ENCODE data around the gene EID2. TPM values are rescaled to one million over a fixed set of nuclear protein-coding genes. Genes with fewer than 3 reads are reported as not detected.

Gene EID2
- total and polyA plus RNA-seq, 10 of the 15 experiments (the other 5 are each of a cell fraction or from before 2014, with no cell fraction given): 1.6 to 11.4 (median 7.0) TPM

GRCh38 chr19:39515551-39516191 lies 24.3 kb downstream of the EID2 start:
- Histone ChIP-seq H3K79me2 (ENCODE audit: control insufficient read depth, insufficient read depth, low read length) (no peaks in the 10 kb centered on the region), H3K4me2 (ENCODE audit: control insufficient read depth, insufficient read depth) (peak overlapping the region; percentile 69), H3K4me1 (ENCODE audit: control insufficient read depth, insufficient read depth, low read length) (peaks cover 11% of the 10 kb centered on the region), H3K36me3 (ENCODE audit: control insufficient read depth in 2 of 2, insufficient read depth in 2 of 2, low read length in 1 of 2) (no peaks in the 10 kb centered on the region), H3K4me3 (peak overlapping the region; percentile 36; the same call in 1 of the 2 replicates), H2AFZ (ENCODE audit: control insufficient read depth, low read depth, low read length) (no peak overlapping the region), H3K27me3 (replicated peaks in 1 of 2; ENCODE audit: control insufficient read depth in 2 of 2, insufficient read depth in 2 of 2, low read length in 1 of 2) (peaks cover 9 to 22% of the 10 kb centered on the region in 2 experiments), H4K20me1 (ENCODE audit: control insufficient read depth, insufficient read depth) (no peaks in the 10 kb centered on the region), H3K9me3 (replicated peaks; ENCODE audit: control insufficient read depth, insufficient read depth, low read length) (no peaks in the 10 kb centered on the region), H3K27ac (ENCODE audit: control insufficient read depth, insufficient read depth) (no peak overlapping the region), H3K9ac (ENCODE audit: control insufficient read depth, insufficient read depth, low read length) (no peak overlapping the region)
- intact Hi-C loops (cut with micrococcal nuclease; ENCODE audit: unreplicated experiment) (no loop called here), in situ Hi-C loops (cut with MboI) (no loop called here)
- DNase-seq (ENCODE audit: low read depth, low spot score) (no peak), FAIRE-seq (no peak), ATAC-seq (no peak)
- TF ChIP-seq POLR2A (IDR thresholded peaks at IDR 0.05; ENCODE audit: low read depth, low read length) (no peak), SUZ12 (IDR thresholded peaks at IDR 0.05; ENCODE audit: unreplicated experiment) (peak; percentile 22)
- POLR2A ChIA-PET: interaction anchor here (0.5 kb wide), 1 partner anchor 886 kb away, joined by 5 read pairs; no protein-coding TSS in a partner anchor
- CTCF ChIA-PET: no interaction called here
- BruUV-seq (replicated peaks): no TSS peak
- RAD21 ChIA-PET (ENCODE audit: unreplicated experiment): no interaction called here
- SMC1A ChIA-PET (ENCODE audit: uncharacterized antibody, unreplicated experiment): no interaction called here
- WGBS (ENCODE audit: insufficient coverage, insufficient replicate concordance, low lambda C conversion rate, missing lambda C conversion rate): 26% methylated on average over 42 of the region's 44 CpGs

GRCh38 chr19:39514840-39515550 lies 25.0 kb downstream of the EID2 start, which contains the start of gene SELENOV:
Gene SELENOV (plus strand): TSS chr19:39515139. CDS start chr19:39515213, 74 bp downstream.
- in situ Hi-C loops (cut with MboI): no loop called here
- no peak within 1 kb of the TSS for H3K9ac ChIP-seq (ENCODE audit: control insufficient read depth, insufficient read depth, low read length)
- no peaks in the 10 kb centered on the region for H3K79me2 ChIP-seq (ENCODE audit: control insufficient read depth, insufficient read depth, low read length)
- WGBS (ENCODE audit: insufficient coverage, insufficient replicate concordance, low lambda C conversion rate, missing lambda C conversion rate): 17% methylated on average over 49 of the region's 56 CpGs
- no peak within 1 kb of the TSS; the same call in 1 of the 2 replicates for H2AFZ ChIP-seq (ENCODE audit: control insufficient read depth, low read depth, low read length)
- peaks cover 9 to 22% of the 10 kb centered on the region in 2 experiments for H3K27me3 ChIP-seq (replicated peaks in 1 of 2; ENCODE audit: control insufficient read depth in 2 of 2, insufficient read depth in 2 of 2, low read length in 1 of 2)
- H3K27ac ChIP-seq (ENCODE audit: control insufficient read depth, insufficient read depth): no peak within 1 kb of the TSS
- ATAC-seq (peak; percentile 34), FAIRE-seq (no peak), DNase-seq (ENCODE audit: low read depth, low spot score) (no peak)
- no peaks in the 10 kb centered on the region for H4K20me1 ChIP-seq (ENCODE audit: control insufficient read depth, insufficient read depth)
- intact Hi-C loops (cut with micrococcal nuclease; ENCODE audit: unreplicated experiment): no loop called here
- RAD21 ChIA-PET (ENCODE audit: unreplicated experiment): no interaction called here
- H3K4me2 ChIP-seq (ENCODE audit: control insufficient read depth, insufficient read depth): peak within 1 kb of the TSS; percentile 69
- peaks cover 11% of the 10 kb centered on the region for H3K4me1 ChIP-seq (ENCODE audit: control insufficient read depth, insufficient read depth, low read length)
- peak within 1 kb of the TSS; percentile 36; the same call in 1 of the 2 replicates for H3K4me3 ChIP-seq
- no peaks in the 10 kb centered on the region for H3K36me3 ChIP-seq (ENCODE audit: control insufficient read depth in 2 of 2, insufficient read depth in 2 of 2, low read length in 1 of 2)
- peak; percentile 26; the same call in 1 of the 2 replicates for TF ChIP-seq IKZF1 (conservative IDR thresholded peaks at IDR 0.05)
- TF ChIP-seq NR2F1 (conservative IDR thresholded peaks at IDR 0.05): peak; percentile 74; the same call in 1 of the 2 replicates
- no peak for TF ChIP-seq BHLHE40 (IDR thresholded peaks at IDR 0.05; ENCODE audit: borderline replicate concordance in 1 of 2, low read depth in 2 of 2, low read length in 1 of 2)
- no TSS peak for BruUV-seq (replicated peaks)
- SMC1A ChIA-PET (ENCODE audit: uncharacterized antibody, unreplicated experiment): no interaction called here
- no peaks in the 10 kb centered on the region for H3K9me3 ChIP-seq (replicated peaks; ENCODE audit: control insufficient read depth, insufficient read depth, low read length)
- CTCF ChIA-PET: interaction anchor here (0.6 to 0.9 kb wide), 2 partner anchors 19 to 40 kb away, joined by 3 read pairs; no protein-coding TSS in a partner anchor
- POLR2A ChIA-PET: no interaction called here

All from GM12878 (cell line).